IMR-90 (cell line): Measurements from ENCODE around the gene ABHD17C. TPM values are rescaled to one million over a fixed set of nuclear protein-coding genes. Genes with fewer than 3 reads are reported as not detected.

ENCODE experiments used
- ATAC-seq: fragments of 200-7000 bp; cut with Tn5 transposase; 2 replicates; pipeline ENCODE4 v1.9.1; 2020; ENCODE audit warnings: low read depth, mild to moderate bottlenecking, moderate library complexity
- BruUV-seq: library from RNA; stranded (reverse); fragments of 400-500 nt; replicated peaks from 2 replicates; lab custom pipeline; 2021; lab: Mats Ljungman, UMichigan
- CTCF ChIA-PET: fragments of 300-600 bp; formaldehyde crosslinking; extraction: SDS; loops from one replicate; lab custom pipeline; 2021; ENCODE audit warnings: antibody characterized with exemption; lab: Yijun Ruan, JAX
- POLR2A ChIA-PET: fragments of 300-600 bp; sonication (Branson Sonifier 250); formaldehyde crosslinking; loops from one replicate; lab custom pipeline; 2022; ENCODE audit warnings: antibody characterized with exemption; ENCODE audit not compliant: unreplicated experiment; lab: Charles Lee
- DNase-seq: peaks from one replicate; pipeline ENCODE4 v3.0.0; 2013
- H2AFZ ChIP-seq: replicated peaks from 2 replicates; pipeline ENCODE3; 2013; ENCODE audit warnings: low read length, mild to moderate bottlenecking; ENCODE audit not compliant: poor library complexity
- H2AK5ac ChIP-seq: 2 replicates; pipeline ENCODE4 v1.6.1; 2013; ENCODE audit warnings: low read depth, low read length, inconsistent platforms
- H2AK9ac ChIP-seq: replicated peaks from 2 replicates; pipeline ENCODE3; 2013; ENCODE audit warnings: mild to moderate bottlenecking, low read depth, low read length, moderate library complexity; ENCODE audit not compliant: poor library complexity
- H2BK120ac ChIP-seq: 2 replicates; pipeline ENCODE4 v1.6.1; 2013; ENCODE audit warnings: low read depth, low read length, inconsistent platforms
- H2BK15ac ChIP-seq: 3 replicates; pipeline ENCODE4 v1.6.1; 2013; ENCODE audit warnings: low read depth, low read length, inconsistent platforms
- H2BK20ac ChIP-seq: 2 replicates; pipeline ENCODE4 v1.6.1; 2013; ENCODE audit warnings: low read depth, mild to moderate bottlenecking, inconsistent platforms, low read length, moderate library complexity
- H2BK5ac ChIP-seq: 2 replicates; pipeline ENCODE4 v1.6.1; 2013; ENCODE audit warnings: mild to moderate bottlenecking, low read depth, low read length, inconsistent platforms; ENCODE audit not compliant: poor library complexity, severe bottlenecking
- H3K14ac ChIP-seq: replicated peaks from 2 replicates; pipeline ENCODE4 v1.6.1; 2013; ENCODE audit warnings: low read depth, low read length, inconsistent platforms
- H3K18ac ChIP-seq: 2 replicates; pipeline ENCODE4 v1.6.1; 2013; ENCODE audit warnings: low read depth, low read length, control low read depth
- H3K23ac ChIP-seq: 2 replicates; pipeline ENCODE4 v1.6.1; 2013; ENCODE audit warnings: low read depth, low read length, inconsistent platforms
- H3K27ac ChIP-seq: 2 replicates; pipeline ENCODE4 v1.5.1; 2013; ENCODE audit warnings: mild to moderate bottlenecking, control low read depth, low read length; ENCODE audit not compliant: insufficient read depth
- H3K27me3 ChIP-seq: 2 replicates; pipeline ENCODE4 v1.6.1; 2013; ENCODE audit warnings: low read length; ENCODE audit not compliant: control insufficient read depth, insufficient read depth
- H3K36me3 ChIP-seq: 2 replicates; pipeline ENCODE4 v1.6.1; 2013; ENCODE audit warnings: low read length, mixed read lengths; ENCODE audit not compliant: control insufficient read depth, insufficient read depth
- H3K4ac ChIP-seq: 2 replicates; pipeline ENCODE4 v1.6.1; 2013; ENCODE audit warnings: low read depth, low read length, inconsistent platforms
- H3K4me1 ChIP-seq: 2 replicates; pipeline ENCODE4 v1.6.1; 2013; ENCODE audit warnings: low read length, mixed read lengths; ENCODE audit not compliant: control insufficient read depth, insufficient read depth
- H3K4me2 ChIP-seq: 2 replicates; pipeline ENCODE4 v1.6.1; 2013; ENCODE audit warnings: low read depth, mild to moderate bottlenecking, control low read depth, low read length, moderate library complexity
- H3K4me3 ChIP-seq: 2 replicates; pipeline ENCODE4 v1.5.1; 2013; ENCODE audit warnings: low read depth, mild to moderate bottlenecking, control low read depth, low read length, moderate library complexity; ENCODE audit not compliant: insufficient read depth
- H3K56ac ChIP-seq: 2 replicates; pipeline ENCODE4 v1.6.1; 2013; ENCODE audit warnings: low read length, inconsistent platforms; ENCODE audit not compliant: insufficient read depth; ENCODE audit errors: extremely low read depth
- H3K79me1 ChIP-seq, 2 experiments: 2 replicates each; pipeline ENCODE4 v1.6.1; 2013; ENCODE audit warnings: low read length in 2 of 2, inconsistent platforms in 1 of 2, low read depth in 1 of 2
- H3K9ac ChIP-seq: 2 replicates; pipeline ENCODE4 v1.6.1; 2013; ENCODE audit warnings: low read depth, low read length, control low read depth
- H3K9me1 ChIP-seq: 2 replicates; pipeline ENCODE4 v1.6.1; 2013; ENCODE audit warnings: low read length, inconsistent platforms; ENCODE audit not compliant: insufficient read depth
- H3K9me3 ChIP-seq: 2 replicates; pipeline ENCODE4 v1.6.1; 2013; ENCODE audit warnings: low read length; ENCODE audit not compliant: control insufficient read depth, insufficient read depth
- H4K20me1 ChIP-seq: 2 replicates; pipeline ENCODE4 v1.6.1; 2013; ENCODE audit warnings: low read length, inconsistent platforms; ENCODE audit not compliant: insufficient read depth
- H4K5ac ChIP-seq: 2 replicates; pipeline ENCODE4 v1.6.1; 2013; ENCODE audit warnings: mild to moderate bottlenecking, low read depth, low read length, control low read depth
- H4K8ac ChIP-seq, 2 experiments: 2 replicates each; pipeline ENCODE4 v1.6.1; 2013; ENCODE audit warnings: low read depth in 2 of 2, low read length in 2 of 2, control low read depth in 1 of 2, inconsistent platforms in 1 of 2
- H4K91ac ChIP-seq: 2 replicates; pipeline ENCODE4 v1.6.1; 2013; ENCODE audit warnings: low read depth, low read length, inconsistent platforms; ENCODE audit not compliant: insufficient read depth
- BHLHE40 ChIP-seq: fragments of 150-350 bp; IDR thresholded peaks from 2 replicates; pipeline ENCODE4 v1.6.1; 2016; ENCODE audit warnings: mild to moderate bottlenecking, low read depth, low read length
- CEBPB ChIP-seq: IDR thresholded peaks from 2 replicates; pipeline ENCODE4 v1.6.1; 2012; ENCODE audit warnings: low read depth, low read length, improper control_type of control experiment
- CHD1 ChIP-seq: IDR thresholded peaks from 2 replicates; pipeline ENCODE4 v1.6.1; 2012; ENCODE audit warnings: low read depth, low read length, improper control_type of control experiment
- FOS ChIP-seq: fragments of 150-350 bp; IDR thresholded peaks from 2 replicates; pipeline ENCODE4 v1.6.1; 2016; ENCODE audit warnings: low read depth, low read length
- MAFK ChIP-seq: IDR thresholded peaks from 2 replicates; pipeline ENCODE4 v1.6.1; 2012; ENCODE audit warnings: low read depth, low read length, improper control_type of control experiment
- MAZ ChIP-seq: IDR thresholded peaks from 2 replicates; pipeline ENCODE4 v1.6.1; 2012; ENCODE audit warnings: low read depth, mild to moderate bottlenecking, low read length, improper control_type of control experiment, moderate library complexity, borderline replicate concordance
- MXI1 ChIP-seq: IDR thresholded peaks from 2 replicates; pipeline ENCODE4 v1.6.1; 2012; ENCODE audit warnings: low read depth, mild to moderate bottlenecking, low read length, moderate library complexity, borderline replicate concordance
- NFE2L2 ChIP-seq: fragments of 150-350 bp; IDR thresholded peaks from 2 replicates; pipeline ENCODE4 v1.6.1; 2016; ENCODE audit warnings: low read depth, mild to moderate bottlenecking, low read length
- POLR2A ChIP-seq: IDR thresholded peaks from 2 replicates; pipeline ENCODE4 v1.6.1; 2012; ENCODE audit warnings: mild to moderate bottlenecking, low read depth, low read length
- RAD21 ChIP-seq: IDR thresholded peaks from 2 replicates; pipeline ENCODE4 v1.6.1; 2012; ENCODE audit warnings: low read length, improper control_type of control experiment
- RFX5 ChIP-seq: IDR thresholded peaks from 2 replicates; pipeline ENCODE4 v1.8.0; 2012; ENCODE audit warnings: low read depth, mild to moderate bottlenecking, low read length, moderate library complexity
- SMC3 ChIP-seq: fragments of 150-350 bp; IDR thresholded peaks from 2 replicates; pipeline ENCODE4 v1.6.1; 2016; ENCODE audit warnings: low read depth, mild to moderate bottlenecking, antibody characterized with exemption, low read length, moderate library complexity
- USF2 ChIP-seq: fragments of 150-350 bp; IDR thresholded peaks from 2 replicates; pipeline ENCODE4 v1.6.1; 2017; ENCODE audit warnings: mild to moderate bottlenecking, antibody characterized with exemption, low read length, low read depth
- WGBS, 2 experiments: methylation state at CpG; one replicate each; pipeline versions ENCODE4 v1.1.5 to v1.1.7; 2013; ENCODE audit warnings: missing lambda C conversion rate in 2 of 2; ENCODE audit not compliant: insufficient read length in 1 of 2; ENCODE audit errors: extremely low coverage in 2 of 2; 5-methylcytosine and 5-hydroxymethylcytosine counted together
- dilution Hi-C: fragments of 300-500 bp; cut with HindIII; formaldehyde crosslinking; loops from one replicate; pipeline ENCODE4 v1.14.3; 2018; ENCODE audit warnings: low sequenced_read_pairs; ENCODE audit not compliant: unreplicated experiment
- in situ Hi-C: fragments of 300-500 bp; cut with MboI; formaldehyde crosslinking; loops from 3 replicates; pipeline ENCODE4 v1.14.3; 2019; ENCODE audit warnings: low sequenced_read_pairs, inconsistent platforms, mixed read lengths
- intact Hi-C: fragments of 100-400 bp; cut with micrococcal nuclease; formaldehyde crosslinking; loops from 2 replicates; pipeline ENCODE4 v1.10.0; 2022
- polyA plus RNA-seq, 3 experiments: library from polyadenylated mRNA; depleted of rRNA; stranded (reverse); fragments of >200 nt; gene quantifications; 2 replicates each; pipeline ENCODE4 v1.2.3, GENCODE V29; 2012; ENCODE audit warnings: low replicate concordance in 1 of 3
- total RNA-seq: library from RNA; depleted of rRNA; stranded (reverse); fragments of >200 nt; gene quantifications from 2 replicates; pipeline ENCODE4 v1.2.3, GENCODE V29; 2012
- TF ChIP-seq, protein P1 (sequence below): conservative IDR thresholded peaks from 2 replicates; pipeline ENCODE4 v1.5.1; 2012; ENCODE audit warnings: mild to moderate bottlenecking, low read depth, low read length, improper control_type of control experiment
- TF ChIP-seq, protein P2 (sequence below): fragments of 150-350 bp; IDR thresholded peaks from 2 replicates; pipeline ENCODE4 v1.6.1; 2016; ENCODE audit warnings: low read depth, mild to moderate bottlenecking, low read length, moderate library complexity, borderline replicate concordance

Gene ABHD17C
- total and polyA plus RNA-seq, 2 of the 4 experiments (the other 2 are of a cell fraction), result 5.4 to 10.3 TPM

DNA sequence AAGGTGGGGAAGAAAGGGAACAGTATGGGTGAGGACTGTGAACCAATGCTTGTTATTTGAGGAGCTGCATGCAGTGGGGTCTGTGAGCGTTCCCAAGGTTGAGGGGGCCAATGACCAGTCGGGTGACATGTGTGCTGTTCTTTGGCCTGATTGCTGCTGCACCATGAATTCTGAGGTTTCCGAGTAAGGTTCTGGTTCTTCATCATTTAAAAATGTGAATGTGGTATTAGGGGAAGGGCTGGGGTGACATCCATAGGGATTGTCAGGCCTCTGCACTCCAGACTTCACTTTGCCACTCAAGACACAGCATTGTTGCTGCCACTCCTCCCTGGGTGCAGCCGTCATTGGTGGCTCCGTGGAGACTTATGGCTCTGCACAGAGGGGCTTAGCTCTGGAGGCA is 32.5 kb downstream of the ABHD17C start:
- Histone ChIP-seq H3K27me3 (no peaks in the 10 kb centered on the region), H3K4me3 (no peak overlapping the region), H3K9ac (no peak overlapping the region), H2AK5ac (peak overlapping the region; percentile 37; the same call in 1 of the 2 replicates), H2AFZ (no peak overlapping the region), H4K20me1 (peaks cover 67% of the 10 kb centered on the region), H4K91ac (no peak overlapping the region), H2BK120ac (peak overlapping the region; percentile 3), H3K14ac (0 out of 2 replicates have a peak overlapping the region, but pooled peaks have one; percentile 5), H2AK9ac (peak overlapping the region; percentile 62), H3K4me1 (peaks cover 11% of the 10 kb centered on the region; the same call in 1 of the 2 replicates), H4K5ac (no peak overlapping the region), H3K56ac (no peak overlapping the region), H3K23ac (0 out of 2 replicates have a peak overlapping the region, but pooled peaks have one; percentile 25), H3K27ac (peak overlapping the region; percentile 27; the same call in 1 of the 2 replicates), H3K4ac (peak overlapping the region; percentile 5; the same call in 1 of the 2 replicates), H2BK20ac (peak overlapping the region; percentile 10; the same call in 1 of the 2 replicates), H3K79me1 (peaks cover 43 to 85% of the 10 kb centered on the region in 2 experiments), H2BK15ac (no peak overlapping the region), H3K36me3 (peaks cover 15% of the 10 kb centered on the region), H3K9me1 (peaks cover 24% of the 10 kb centered on the region), H3K18ac (no peak overlapping the region), H3K9me3 (no peaks in the 10 kb centered on the region), H4K8ac (no peak overlapping the region), H2BK5ac (no peak overlapping the region), H3K4me2 (no peak overlapping the region)
- no peak for DNase-seq
- ChIA-PET CTCF (no interaction called here), POLR2A (no interaction called here)
- dilution Hi-C loops (no loop called here), in situ Hi-C loops (no loop called here), intact Hi-C loops (no loop called here)
- no peak for TF ChIP-seq RFX5
- TF ChIP-seq MAFK, result no peak
- no peak for TF ChIP-seq SMC3
- no peak for TF ChIP-seq BHLHE40
- no peak for TF ChIP-seq NFE2L2
- TF ChIP-seq POLR2A, result no peak
- TF ChIP-seq, protein P1, sequence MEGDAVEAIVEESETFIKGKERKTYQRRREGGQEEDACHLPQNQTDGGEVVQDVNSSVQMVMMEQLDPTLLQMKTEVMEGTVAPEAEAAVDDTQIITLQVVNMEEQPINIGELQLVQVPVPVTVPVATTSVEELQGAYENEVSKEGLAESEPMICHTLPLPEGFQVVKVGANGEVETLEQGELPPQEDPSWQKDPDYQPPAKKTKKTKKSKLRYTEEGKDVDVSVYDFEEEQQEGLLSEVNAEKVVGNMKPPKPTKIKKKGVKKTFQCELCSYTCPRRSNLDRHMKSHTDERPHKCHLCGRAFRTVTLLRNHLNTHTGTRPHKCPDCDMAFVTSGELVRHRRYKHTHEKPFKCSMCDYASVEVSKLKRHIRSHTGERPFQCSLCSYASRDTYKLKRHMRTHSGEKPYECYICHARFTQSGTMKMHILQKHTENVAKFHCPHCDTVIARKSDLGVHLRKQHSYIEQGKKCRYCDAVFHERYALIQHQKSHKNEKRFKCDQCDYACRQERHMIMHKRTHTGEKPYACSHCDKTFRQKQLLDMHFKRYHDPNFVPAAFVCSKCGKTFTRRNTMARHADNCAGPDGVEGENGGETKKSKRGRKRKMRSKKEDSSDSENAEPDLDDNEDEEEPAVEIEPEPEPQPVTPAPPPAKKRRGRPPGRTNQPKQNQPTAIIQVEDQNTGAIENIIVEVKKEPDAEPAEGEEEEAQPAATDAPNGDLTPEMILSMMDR, result no peak
- no peak for TF ChIP-seq MXI1
- TF ChIP-seq CHD1, result no peak
- TF ChIP-seq FOS, result no peak
- no peak for TF ChIP-seq CEBPB
- TF ChIP-seq, protein P2, sequence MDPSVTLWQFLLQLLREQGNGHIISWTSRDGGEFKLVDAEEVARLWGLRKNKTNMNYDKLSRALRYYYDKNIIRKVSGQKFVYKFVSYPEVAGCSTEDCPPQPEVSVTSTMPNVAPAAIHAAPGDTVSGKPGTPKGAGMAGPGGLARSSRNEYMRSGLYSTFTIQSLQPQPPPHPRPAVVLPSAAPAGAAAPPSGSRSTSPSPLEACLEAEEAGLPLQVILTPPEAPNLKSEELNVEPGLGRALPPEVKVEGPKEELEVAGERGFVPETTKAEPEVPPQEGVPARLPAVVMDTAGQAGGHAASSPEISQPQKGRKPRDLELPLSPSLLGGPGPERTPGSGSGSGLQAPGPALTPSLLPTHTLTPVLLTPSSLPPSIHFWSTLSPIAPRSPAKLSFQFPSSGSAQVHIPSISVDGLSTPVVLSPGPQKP, result no peak
- TF ChIP-seq USF2, result no peak
- TF ChIP-seq MAZ, result no peak
- TF ChIP-seq RAD21, result no peak
- no TSS peak for BruUV-seq
- ATAC-seq, result no peak
- WGBS, 2 experiments, result 87% methylated on average over 3 of the region's 5 CpGs; no CpG with 5 or more reads in 1 of the 2 experiments
